ELF-1 (cell line): ENCODE results near the gene MAGEB17.

ENCODE experiments used
- DNase-seq: peaks from one replicate; pipeline ENCODE4 v3.0.0-alpha.2; 2016; ENCODE audit warnings: low read depth, low spot score

The MAGEB17 gene

GRCh38 chrX:16208601-16209000 lies 41.3 kb downstream of the MAGEB17 start:
- DNase-seq, result no peak

- DNase-seq, result no peak
These were observed 42.8 kb downstream of the MAGEB17 start for GRCh38 chrX:16210061-16210460.

GRCh38 chrX:16212024-16212423 lies 44.7 kb downstream of the MAGEB17 start:
- DNase-seq, result no peak

GRCh38 chrX:16212436-16212835 lies 45.2 kb downstream of the MAGEB17 start:
- peak; percentile 56 for DNase-seq

- no peak for DNase-seq
These were observed 46.7 kb downstream of the MAGEB17 start for GRCh38 chrX:16213961-16214360.

- no peak for DNase-seq
These were observed 48.4 kb downstream of the MAGEB17 start for GRCh38 chrX:16215660-16216059.
